K562 (cell line): ENCODE results near the gene TRUB2.

Source experiments
- BCLAF1 ChIP-seq, 2 experiments: fragments of 450-650 bp in 1 of 2; IDR thresholded peaks; 2 replicates each; pipeline ENCODE4 v1.6.1; 2011 to 2017; ENCODE audit warnings: low read depth in 2 of 2, antibody characterized with exemption in 1 of 2, borderline replicate concordance in 1 of 2, low read length in 1 of 2, mild to moderate bottlenecking in 1 of 2, mixed read lengths in 1 of 2; ENCODE audit not compliant: control insufficient read depth in 1 of 2
- BRD9 ChIP-seq: fragments of 450-650 bp; IDR thresholded peaks from 2 replicates; pipeline ENCODE4 v1.6.1; 2018; ENCODE audit warnings: low read depth; ENCODE audit not compliant: partially characterized antibody
- CREB1 ChIP-seq, 2 experiments: sonication (generic) in 1 of 2; formaldehyde crosslinking in 1 of 2; IDR thresholded peaks; 2 replicates each; pipeline versions ENCODE4 v1.6.1 to v1.8.0; 2012 to 2022; ENCODE audit warnings: inconsistent platforms in 1 of 2, mild to moderate bottlenecking in 1 of 2, missing genetic modification reagents in 1 of 2, moderate library complexity in 1 of 2
- PYGO2 ChIP-seq: fragments of 450-650 bp; IDR thresholded peaks from 2 replicates; pipeline ENCODE4 v1.6.1; 2016; ENCODE audit warnings: mild to moderate bottlenecking, missing genetic modification characterization, moderate library complexity, missing compliant biosample characterization
- ZNF717 ChIP-seq: fragments of 250-450 bp; sonication (Bioruptor Pico); IDR thresholded peaks from 2 replicates; pipeline ENCODE4 v1.5.0; 2021

GRCh38 chr9:128275198-128276007 lies 46.8 kb downstream of the TRUB2 start, which contains the start of gene GOLGA2:
- TF ChIP-seq PYGO2 (tag) (no peak), BRD9 (no peak), ZNF717 (CRISPR knock-in tag) (no peak), CREB1 (IDR thresholded peaks at IDR 0.05) (no peak), CREB1 (CRISPR knock-in tag; IDR thresholded peaks at IDR 0.05) (no peak), BCLAF1 (IDR thresholded peaks at IDR 0.05; ENCODE audit: borderline replicate concordance in 1 of 2, control insufficient read depth in 1 of 2, low read depth in 2 of 2, low read length in 1 of 2) (no peak)
